ENCODE data around the gene IZUMO4. TPM values are rescaled to one million over a fixed set of nuclear protein-coding genes. Genes with fewer than 3 reads are reported as not detected.

The IZUMO4 gene
- total and polyA plus RNA-seq, 5 experiments from 2014 or later: 0.26 to 18.7 (median 1.4) TPM

Other genes with a start within 250 kb of the IZUMO4 start
- gene REXO1, start 248.4 kb upstream of the IZUMO4 start, total RNA-seq: 10 to 100 TPM; 78.1 to 86.2 TPM
- gene REXO1, start 248.4 kb upstream of the IZUMO4 start, polyA plus RNA-seq: 1 to 10 TPM; 2.7 to 6.8 (median 3.1) TPM
- 10 to 100 TPM; 18.5 to 19.9 TPM for gene KLF16, start 233.3 kb upstream of the IZUMO4 start, total RNA-seq
- gene KLF16, start 233.3 kb upstream of the IZUMO4 start, polyA plus RNA-seq: under 1 TPM; 0.23 to 0.84 (median 0.36) TPM
- gene ABHD17A, start 211.4 kb upstream of the IZUMO4 start, total RNA-seq: 100 to 1,000 TPM; 106 to 109 TPM
- 100 to 1,000 TPM; 153 to 207 (median 155) TPM for gene ABHD17A, start 211.4 kb upstream of the IZUMO4 start, polyA plus RNA-seq
- gene ADAT3, start 191.5 kb upstream of the IZUMO4 start, total RNA-seq: 1 to 10 TPM; 4.2 to 4.5 TPM
- gene ADAT3, start 191.5 kb upstream of the IZUMO4 start, polyA plus RNA-seq: 1 to 10 TPM; 1.9 to 3.6 (median 3.6) TPM
- 10 to 100 TPM; 20.7 to 23.4 TPM for gene SCAMP4, start 191.5 kb upstream of the IZUMO4 start, total RNA-seq
- gene SCAMP4, start 191.5 kb upstream of the IZUMO4 start, polyA plus RNA-seq: 10 to 100 TPM; 12.1 to 15.5 (median 12.5) TPM
- 100 to 1,000 TPM; 168 to 175 TPM for gene CSNK1G2, start 155.7 kb upstream of the IZUMO4 start, total RNA-seq
- gene CSNK1G2, start 155.7 kb upstream of the IZUMO4 start, polyA plus RNA-seq: 10 to 100 TPM; 25.4 to 67.6 (median 26.4) TPM
- gene BTBD2, start 81.2 kb upstream of the IZUMO4 start, total RNA-seq: 10 to 100 TPM; 58.0 to 64.1 TPM
- 1 to 10 TPM; 3.2 to 7.3 (median 4.8) TPM for gene BTBD2, start 81.2 kb upstream of the IZUMO4 start, polyA plus RNA-seq
- gene MKNK2, start 45.7 kb upstream of the IZUMO4 start, total RNA-seq: 100 to 1,000 TPM; 171 to 176 TPM
- gene MKNK2, start 45.7 kb upstream of the IZUMO4 start, polyA plus RNA-seq: 10 to 100 TPM; 26.1 to 47.1 (median 30.2) TPM
- gene MOB3A, start 589 bp upstream of the IZUMO4 start, total RNA-seq: 100 to 1,000 TPM in 1 of 2 experiments, 10 to 100 TPM in 1; 94.0 to 101 TPM
- 10 to 100 TPM; 40.5 to 90.4 (median 53.1) TPM for gene MOB3A, start 589 bp upstream of the IZUMO4 start, polyA plus RNA-seq
- gene AP3D1, start 54.7 kb downstream of the IZUMO4 start, total RNA-seq: 10 to 100 TPM; 71.3 to 83.2 TPM
- 10 to 100 TPM; 12.8 to 45.0 (median 13.6) TPM for gene AP3D1, start 54.7 kb downstream of the IZUMO4 start, polyA plus RNA-seq
- 10 to 100 TPM; 24.5 to 28.5 TPM for gene DOT1L, start 67.0 kb downstream of the IZUMO4 start, total RNA-seq
- gene DOT1L, start 67.0 kb downstream of the IZUMO4 start, polyA plus RNA-seq: 1 to 10 TPM in 1 of 3 donors, under 1 TPM in 2; 0.30 to 1.0 (median 0.62) TPM
- 10 to 100 TPM; 56.7 to 59.8 TPM for gene PLEKHJ1, start 139.4 kb downstream of the IZUMO4 start, total RNA-seq
- 100 to 1,000 TPM in 2 of 3 donors, 10 to 100 TPM in 1; 85.2 to 106 (median 101) TPM for gene PLEKHJ1, start 139.4 kb downstream of the IZUMO4 start, polyA plus RNA-seq
- gene SF3A2, start 139.9 kb downstream of the IZUMO4 start, total RNA-seq: 100 to 1,000 TPM; 149 to 162 TPM
- gene SF3A2, start 139.9 kb downstream of the IZUMO4 start, polyA plus RNA-seq: 10 to 100 TPM; 16.3 to 33.5 (median 26.0) TPM
- 10 to 100 TPM; 13.6 to 14.0 TPM for gene AMH, start 152.4 kb downstream of the IZUMO4 start, total RNA-seq
- gene AMH, start 152.4 kb downstream of the IZUMO4 start, polyA plus RNA-seq: not detected
- gene JSRP1, start 159.5 kb downstream of the IZUMO4 start, total RNA-seq: under 1 TPM in 1 of 2 experiments, not detected in 1; 0.70 TPM
- gene JSRP1, start 159.5 kb downstream of the IZUMO4 start, polyA plus RNA-seq: 1 to 10 TPM in 1 of 3 donors, under 1 TPM in 2; 0.41 to 1.3 (median 0.59) TPM
- under 1 TPM; 0.14 to 0.23 TPM for gene PEAK3, start 185.3 kb downstream of the IZUMO4 start, total RNA-seq
- under 1 TPM in 1 of 3 donors, not detected in 2; 0.15 TPM for gene PEAK3, start 185.3 kb downstream of the IZUMO4 start, polyA plus RNA-seq
- 1 to 10 TPM; 1.1 to 1.4 TPM for gene LINGO3, start 211.2 kb downstream of the IZUMO4 start, total RNA-seq
- gene LINGO3, start 211.2 kb downstream of the IZUMO4 start, polyA plus RNA-seq: 1 to 10 TPM; 2.7 to 9.2 (median 5.1) TPM
- 100 to 1,000 TPM in 1 of 2 experiments, 10 to 100 TPM in 1; 99.1 to 102 TPM for gene LSM7, start 231.7 kb downstream of the IZUMO4 start, total RNA-seq
- 100 to 1,000 TPM; 187 to 197 (median 196) TPM for gene LSM7, start 231.7 kb downstream of the IZUMO4 start, polyA plus RNA-seq
- 100 to 1,000 TPM; 166 to 175 TPM for gene SPPL2B, start 231.8 kb downstream of the IZUMO4 start, total RNA-seq
- gene SPPL2B, start 231.8 kb downstream of the IZUMO4 start, polyA plus RNA-seq: 10 to 100 TPM; 10.5 to 17.3 (median 11.0) TPM